GM21423 (cell line): ENCODE measurements around the gene EPG5.
A peak's percentile ranks its signal among the peaks of the same experiment; 100 is the strongest.
"Not testable (repeated sequence)": the region's sequence is repeated elsewhere in the genome, so short reads cannot be mapped to it uniquely, and the experiment has no call there.

Source experiments
- ATAC-seq: cut with Tn5 transposase; IDR thresholded peaks from one replicate; pipeline ENCODE4 v1.9.1; 2021; ENCODE audit warnings: mild to moderate bottlenecking, moderate library complexity; ENCODE audit not compliant: unreplicated experiment

EPG5 gene

DNA sequence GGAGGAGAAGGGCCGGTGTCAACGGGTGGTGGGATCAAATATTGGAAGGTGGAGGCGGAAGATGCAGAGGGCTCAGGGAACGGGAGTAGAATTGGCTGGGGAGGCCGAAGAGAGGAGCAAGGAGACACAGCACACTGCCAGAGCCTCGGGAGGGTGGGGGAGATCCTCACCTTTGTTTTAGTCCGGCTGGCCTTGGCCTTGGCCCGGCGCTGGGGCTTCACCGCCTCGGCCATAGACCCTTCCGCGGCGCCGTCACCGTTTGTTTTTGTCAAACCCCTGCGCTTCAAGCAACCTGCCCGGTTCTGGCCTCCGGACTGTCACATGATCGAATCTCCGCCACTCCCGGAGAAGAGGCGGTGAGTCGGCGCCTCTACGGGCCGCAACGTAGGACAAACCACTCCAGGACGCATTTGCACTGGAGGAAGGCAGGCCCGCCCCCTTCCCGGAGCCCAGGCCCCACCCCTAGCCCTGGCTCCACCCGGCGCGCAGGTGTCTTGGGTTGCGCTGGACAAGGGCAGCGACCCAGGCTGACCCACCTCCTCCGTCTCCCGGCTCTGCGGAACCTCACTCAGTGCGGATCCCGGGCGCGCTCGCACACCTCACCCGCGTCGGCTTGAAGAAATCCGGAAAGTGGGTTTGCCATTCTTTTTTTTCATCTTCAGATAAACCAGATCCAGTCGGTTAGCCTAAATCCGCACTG is at the start of gene EPG5:
EPG5 (minus strand) TSS at position 323 of the 700 bp plus-strand sequence; CDS start at position 233, 90 bp downstream.
- peak; percentile 95 for ATAC-seq

DNA sequence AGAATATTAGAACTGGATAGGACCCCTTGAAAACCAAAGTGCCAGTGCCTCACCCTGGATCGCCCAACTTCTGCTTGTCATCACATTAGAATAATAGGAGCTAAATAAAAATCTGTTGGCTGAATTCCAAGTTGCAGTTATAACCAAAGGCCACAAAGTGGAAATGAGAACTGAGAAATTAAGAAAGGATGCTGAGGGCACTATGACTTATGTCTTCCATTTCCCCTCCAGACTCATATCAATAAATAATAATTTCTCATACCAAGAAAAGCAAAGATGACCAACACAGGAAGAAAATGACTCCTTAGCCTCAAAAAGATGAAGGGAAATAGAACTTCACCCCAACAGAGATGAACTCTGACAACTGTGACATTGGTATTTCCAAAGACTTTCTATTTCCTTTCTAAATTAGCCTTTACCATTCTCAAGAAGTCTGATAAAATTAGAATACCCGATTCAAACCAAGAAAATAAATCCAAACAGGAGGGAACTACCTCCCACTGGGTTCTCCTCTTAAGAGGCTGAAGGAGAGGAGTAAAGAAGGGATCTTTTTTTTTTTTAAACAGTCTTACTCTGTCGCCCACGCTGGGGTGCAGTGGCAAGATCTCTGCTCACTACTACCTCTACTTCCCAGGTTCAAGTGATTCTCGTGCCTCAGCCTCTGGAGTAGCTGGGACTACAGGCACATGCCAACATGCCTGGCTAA is 46.5 kb upstream of the EPG5 start:
- peak; percentile 62 for ATAC-seq

GRCh38 chr18:46010676-46011075 is 43.5 kb upstream of the EPG5 start:
- ATAC-seq, result no peak

- no peak for ATAC-seq
These were observed 42.9 kb upstream of the EPG5 start for GRCh38 chr18:46010050-46010449.

DNA sequence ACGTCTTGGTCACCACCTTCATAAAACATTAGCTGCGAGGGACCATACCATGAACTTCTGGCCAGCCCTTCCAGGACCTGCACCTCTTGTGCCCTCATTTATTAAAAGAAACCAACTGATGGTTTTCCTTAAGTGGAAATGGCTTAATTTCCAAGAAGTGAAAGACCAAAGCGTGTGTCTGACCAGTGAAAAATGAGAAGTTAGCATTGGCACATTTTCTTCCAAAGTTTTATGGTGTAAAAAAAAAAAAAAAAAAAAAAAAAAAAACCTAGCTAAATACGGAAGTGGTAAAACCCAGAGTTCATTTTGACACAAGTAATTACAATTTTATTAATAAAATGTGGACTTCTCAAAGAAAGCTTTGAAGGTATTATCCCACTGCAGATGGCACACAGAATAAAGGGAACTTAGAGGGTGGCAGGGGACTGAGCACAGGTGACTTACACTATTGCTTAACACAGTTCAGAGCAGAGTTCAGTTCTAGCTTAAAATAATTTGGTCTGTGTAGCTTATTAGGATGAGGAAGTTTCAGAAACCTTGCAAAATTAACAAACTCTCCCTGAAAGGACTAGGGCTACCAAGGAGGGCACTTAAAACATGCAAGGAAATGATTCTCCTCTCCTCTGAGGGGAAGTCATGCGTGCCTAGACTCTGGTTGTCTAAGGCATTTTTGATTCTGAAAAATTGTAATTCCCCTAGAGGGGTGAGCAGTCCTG is 42.2 kb upstream of the EPG5 start:
- no peak for ATAC-seq

DNA sequence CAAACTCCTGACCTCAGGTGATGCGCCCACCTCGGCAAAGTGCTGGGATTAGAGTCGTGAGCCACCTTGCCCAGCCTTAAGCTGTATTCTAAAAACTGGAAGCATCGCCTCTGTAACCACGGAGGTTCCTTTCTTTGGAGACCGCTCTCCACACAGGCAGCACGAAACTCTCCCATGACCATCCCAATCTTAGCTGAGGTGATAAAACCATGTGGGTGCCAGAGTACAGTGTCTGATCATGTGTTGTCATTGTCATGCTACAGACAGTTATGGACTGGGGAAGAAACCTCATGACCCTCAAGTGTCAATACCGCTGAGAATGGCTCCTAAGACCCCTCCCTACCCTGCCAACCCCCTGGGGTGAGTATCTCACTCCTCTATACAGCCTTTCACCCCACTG is 41.4 kb upstream of the EPG5 start:
- no peak for ATAC-seq

DNA sequence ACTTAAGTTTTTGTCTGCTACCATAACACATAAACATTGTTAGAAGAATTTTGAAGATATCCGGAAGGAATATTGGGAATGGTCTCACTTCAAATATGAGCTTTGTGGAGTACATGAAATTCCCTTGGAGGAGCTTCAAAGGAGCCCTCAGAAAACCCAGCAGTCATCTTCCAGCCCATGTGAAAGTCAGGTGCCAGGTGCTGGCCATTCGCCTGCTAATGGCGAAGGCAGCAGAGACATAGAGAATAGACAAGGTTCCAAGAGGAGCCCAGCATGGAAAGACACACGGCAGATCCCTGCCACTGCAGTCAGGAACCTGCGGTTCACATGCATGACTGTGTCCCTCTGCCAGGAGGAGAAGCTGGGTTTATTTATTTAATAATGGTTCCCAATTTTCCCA is 40.0 kb upstream of the EPG5 start:
- no peak for ATAC-seq

DNA sequence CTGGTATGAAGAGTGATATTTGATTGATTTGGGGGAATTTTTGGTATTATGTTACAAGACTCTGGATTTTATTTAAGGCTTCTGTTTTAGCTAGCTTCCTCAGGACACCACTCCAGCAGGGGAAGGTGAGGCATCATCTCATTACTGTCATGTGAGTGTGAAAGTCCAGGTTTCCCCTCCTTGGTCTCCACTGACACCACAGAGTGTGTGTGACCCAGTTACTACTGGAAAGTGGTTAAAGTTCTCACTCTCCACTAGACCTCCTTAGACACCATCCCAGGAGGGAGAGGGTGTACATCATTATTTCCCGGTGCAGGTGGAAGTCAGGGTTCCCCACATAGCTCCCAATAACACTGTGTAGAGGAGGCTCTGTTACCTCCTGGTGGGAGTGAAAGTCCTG is 35.8 kb upstream of the EPG5 start:
- ATAC-seq, result no peak

GRCh38 chr18:46001892-46002291 is 34.8 kb upstream of the EPG5 start:
- no peak for ATAC-seq

DNA sequence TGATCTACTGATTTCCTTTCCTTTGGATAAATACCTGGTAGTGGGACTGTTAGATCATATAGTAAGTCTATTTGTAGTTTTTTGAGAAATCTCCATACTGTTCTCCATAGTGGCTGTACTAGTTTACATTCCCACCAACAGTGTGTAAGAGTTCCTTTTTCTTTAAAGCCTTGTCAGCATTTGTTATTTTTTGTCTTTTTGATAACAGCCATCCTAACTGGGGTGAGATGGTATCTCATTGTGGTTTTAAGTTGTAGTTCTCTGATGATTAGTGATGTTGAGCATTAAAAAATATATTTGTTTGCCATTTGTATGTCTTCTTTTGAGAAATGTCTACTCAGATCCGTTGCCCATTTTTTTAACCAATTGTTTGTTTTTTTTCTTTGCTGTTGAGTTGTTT is 33.9 kb upstream of the EPG5 start:
- no peak for ATAC-seq

DNA sequence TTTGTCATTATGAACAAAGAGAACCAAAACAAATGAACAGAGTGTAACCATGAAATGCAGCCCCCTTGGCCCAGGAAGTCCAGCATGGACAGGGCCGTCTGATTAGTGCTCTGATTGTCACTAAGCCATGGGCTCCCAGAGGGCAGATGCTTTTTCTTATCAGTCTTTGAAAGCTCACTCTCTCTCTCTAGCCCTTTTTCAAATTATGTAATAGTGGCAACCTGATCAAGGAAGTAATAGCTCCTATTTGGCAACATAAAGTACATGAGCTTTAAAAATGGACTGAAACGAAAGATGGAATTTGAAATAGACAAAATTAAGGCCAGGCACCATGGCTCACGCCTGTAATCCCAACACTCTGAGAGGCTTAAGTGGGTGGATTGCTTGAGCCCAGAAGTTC is 32.4 kb upstream of the EPG5 start:
- no peak for ATAC-seq

DNA sequence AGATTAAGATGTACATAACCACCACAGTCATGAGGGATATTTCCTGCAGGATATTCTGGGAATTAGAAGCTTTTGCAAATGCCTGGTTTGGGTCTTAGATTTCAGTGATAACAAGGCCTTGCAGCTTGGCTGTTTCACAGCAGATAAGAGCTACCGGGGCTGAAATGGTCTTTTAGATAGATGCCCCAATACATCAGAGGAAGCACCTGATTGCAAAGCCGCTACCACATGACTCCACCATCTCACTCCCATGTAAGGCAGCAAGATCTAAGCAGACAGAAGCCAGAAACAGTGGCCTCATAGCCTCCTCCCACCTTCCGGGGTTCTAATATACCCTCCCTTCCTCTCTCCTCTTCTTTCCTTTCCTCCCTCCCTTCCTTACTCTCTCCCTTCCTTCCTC is 31.1 kb upstream of the EPG5 start:
- ATAC-seq, result no peak

DNA sequence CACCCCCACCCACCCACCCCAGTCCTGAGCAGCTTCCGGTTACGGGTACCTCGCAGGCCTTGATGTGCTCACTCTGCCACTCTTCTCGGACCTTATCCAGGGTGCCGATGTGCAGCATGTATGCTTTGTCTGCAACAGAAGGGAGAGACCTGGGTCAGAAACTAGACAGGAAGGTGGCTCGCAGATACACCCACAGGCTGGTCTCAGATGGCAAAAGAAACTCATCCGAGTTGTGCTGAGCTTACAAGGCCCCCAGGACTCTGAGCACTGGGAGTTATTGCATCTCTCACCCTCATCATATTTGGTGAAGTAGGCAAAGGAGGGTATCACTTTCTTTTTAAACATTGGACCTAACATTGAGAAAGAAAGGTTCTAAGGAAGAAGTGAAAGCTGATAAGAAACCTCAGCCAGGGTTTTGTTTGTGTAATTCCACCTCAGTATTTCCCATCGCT is 30.6 kb upstream of the EPG5 start:
- ATAC-seq, result no peak

DNA sequence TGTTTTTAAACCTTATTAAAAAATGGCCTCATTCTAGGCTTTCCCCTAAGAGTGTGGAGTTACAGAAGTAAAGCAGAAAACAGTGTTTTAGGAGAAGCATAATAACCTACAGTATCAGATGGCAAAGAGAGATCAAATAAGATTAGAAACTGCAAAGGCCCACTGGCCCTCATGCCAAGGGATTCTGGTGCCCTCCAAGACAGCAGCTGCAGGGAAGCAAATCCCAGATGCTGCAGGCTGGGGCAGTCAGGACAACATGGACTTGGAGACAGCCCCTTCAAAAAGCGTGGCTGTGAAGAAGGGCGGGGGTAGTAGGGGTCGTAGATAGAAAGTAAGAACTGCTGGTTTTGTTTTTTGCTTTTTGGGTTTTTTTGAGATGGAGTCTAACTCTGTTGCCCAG is 28.3 kb upstream of the EPG5 start:
- ATAC-seq, result no peak

GRCh38 chr18:45993438-45993837 is 26.3 kb upstream of the EPG5 start:
- ATAC-seq, result no peak

DNA sequence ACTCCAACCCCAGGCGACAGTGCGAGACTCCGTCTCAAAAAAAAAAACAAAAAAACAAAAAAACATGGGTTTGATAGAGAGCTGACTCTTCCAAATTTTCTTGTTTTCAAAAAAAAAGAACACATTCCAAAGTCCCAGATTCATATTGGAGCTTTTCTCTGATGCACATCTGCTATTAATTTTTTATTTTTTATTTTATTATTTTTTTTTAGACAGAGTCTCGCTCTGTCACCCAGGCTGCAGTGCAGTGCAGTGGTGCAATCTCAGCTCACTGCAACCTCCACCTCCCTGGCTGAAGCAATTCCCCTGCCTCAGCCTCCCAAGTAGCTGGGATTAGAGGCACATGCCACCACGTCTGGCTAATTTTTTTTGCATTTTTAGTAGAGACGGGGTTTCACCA is 25.4 kb upstream of the EPG5 start:
- not testable (repeated sequence) for ATAC-seq

DNA sequence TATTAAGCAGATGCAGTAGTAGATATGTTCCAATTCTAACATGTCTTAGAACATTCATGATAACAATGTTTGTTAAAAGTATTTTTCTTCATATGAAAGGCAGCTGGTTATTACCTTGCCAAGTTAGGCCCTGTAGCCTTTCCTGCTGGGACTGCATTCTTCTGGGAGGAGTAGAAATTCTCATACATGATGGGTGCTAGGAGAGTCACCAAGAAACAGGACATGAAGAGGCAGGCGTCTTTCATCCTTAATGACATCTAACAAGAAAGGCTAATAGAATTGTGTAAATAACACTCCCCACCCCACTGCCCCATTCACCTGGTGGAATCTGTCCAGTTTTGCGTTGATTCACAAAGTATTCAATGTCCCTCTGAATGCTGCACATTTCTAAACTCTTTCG is 24.7 kb upstream of the EPG5 start:
- ATAC-seq, result no peak

GRCh38 chr18:45984546-45985235 is 17.6 kb upstream of the EPG5 start:
- ATAC-seq, result no peak

DNA sequence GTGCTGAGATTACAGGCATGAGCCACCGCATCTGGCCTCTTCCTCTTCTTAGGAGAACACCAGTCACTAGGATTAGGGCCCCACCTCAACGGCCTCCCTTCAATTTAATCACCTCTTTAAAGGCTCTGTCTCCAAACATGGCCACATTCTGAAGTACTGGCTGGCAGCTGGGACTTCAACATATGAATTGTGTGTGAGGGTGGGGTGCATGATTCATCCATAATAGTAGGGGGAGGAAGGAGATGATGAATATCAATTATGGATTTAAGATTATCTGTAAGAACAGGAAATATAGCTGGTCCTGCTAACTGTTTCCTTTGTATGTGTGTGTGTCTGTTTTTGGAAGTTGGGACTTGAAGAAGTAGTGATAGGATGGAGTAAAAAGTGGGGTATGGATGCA is 14.7 kb upstream of the EPG5 start:
- no peak for ATAC-seq

DNA sequence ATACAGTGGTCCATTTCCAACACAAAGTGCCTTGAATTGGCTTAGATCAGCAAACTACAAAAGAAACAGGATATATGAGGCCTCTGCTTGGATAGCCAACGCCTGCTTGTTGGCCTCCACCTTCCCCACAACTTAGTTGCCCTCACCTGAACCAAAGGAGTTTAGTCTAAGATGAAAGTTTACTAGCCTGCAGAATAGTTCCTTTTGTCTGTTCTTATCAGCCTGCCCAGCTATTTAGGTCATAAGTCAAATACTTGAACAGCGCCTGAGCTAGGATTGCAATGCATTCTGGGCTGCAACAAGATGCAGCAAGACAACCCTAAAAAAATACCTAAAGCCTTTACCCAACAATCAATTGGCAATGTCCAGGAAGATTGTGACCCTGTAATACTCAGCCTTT is 13.1 kb upstream of the EPG5 start:
- no peak for ATAC-seq

GRCh38 chr18:45978084-45978483 is 11.0 kb upstream of the EPG5 start:
- ATAC-seq, result peak; percentile 46
